Breast epithelium (tissue), 4 donors: ENCODE data around the gene SLAMF8. TPM values are rescaled to one million over a fixed set of nuclear protein-coding genes. Genes with fewer than 3 reads are reported as not detected.
A peak's percentile ranks its signal among the peaks of the same experiment; 100 is the strongest.

Experiments used
- DNase-seq, 2 donors: peaks; one replicate each; pipeline ENCODE4 v3.0.0-alpha.2; 2019; ENCODE audit warnings: low spot score in 2 of 2
- H3K27ac ChIP-seq, 2 donors: fragments of 200-600 bp; sonication (generic) in 1 of 2; one replicate each; pipeline ENCODE4 v1.5.1; 2016 to 2019; ENCODE audit warnings: mild to moderate bottlenecking in 1 of 2
- H3K27me3 ChIP-seq, 2 donors: fragments of 200-600 bp; sonication (generic) in 1 of 2; one replicate each; pipeline versions ENCODE4 v1.5.1 to v1.6.0; 2017 to 2019; ENCODE audit warnings: control low read depth in 1 of 2, mild to moderate bottlenecking in 1 of 2
- H3K36me3 ChIP-seq: fragments of 200-600 bp; one replicate; pipeline ENCODE4 v1.5.1; 2019
- H3K4me1 ChIP-seq, 2 donors: fragments of 200-600 bp; sonication (generic); one replicate each; pipeline ENCODE4 v1.5.1; 2016 to 2019; ENCODE audit warnings: control low read depth in 1 of 2
- H3K4me3 ChIP-seq, 3 donors: fragments of 200-600 bp; sonication (generic); 1 replicate in 2 of 3; 2 replicates in 1 of 3; pipeline ENCODE4 v1.5.1; 2016 to 2019; ENCODE audit warnings: mild to moderate bottlenecking in 3 of 3, moderate library complexity in 2 of 3
- H3K9me3 ChIP-seq, 2 donors: fragments of 200-600 bp; sonication (generic) in 1 of 2; one replicate each; pipeline ENCODE4 v1.5.1; 2016 to 2019; ENCODE audit warnings: control low read depth in 1 of 2
- CTCF ChIP-seq, 3 donors: fragments of 450-650 bp; IDR thresholded peaks; one replicate each; pipeline ENCODE4 v1.5.1; 2016 to 2017; ENCODE audit warnings: antibody characterized with exemption in 3 of 3, mild to moderate bottlenecking in 3 of 3, moderate library complexity in 3 of 3
- POLR2A ChIP-seq: fragments of 450-650 bp; IDR thresholded peaks from one replicate; pipeline ENCODE4 v1.6.1; 2016; ENCODE audit warnings: antibody characterized with exemption, mild to moderate bottlenecking, moderate library complexity
- POLR2AphosphoS5 ChIP-seq, 3 donors: sonication (generic); formaldehyde crosslinking; IDR thresholded peaks; one replicate each; pipeline ENCODE4 v1.6.1; 2017; ENCODE audit warnings: antibody characterized with exemption in 3 of 3
- intact Hi-C: fragments of 100-400 bp; cut with DNase I; formaldehyde crosslinking; loops from one replicate; pipeline ENCODE4 v1.15.1; 2023; ENCODE audit warnings: low total_unique reads
- total RNA-seq, 3 donors: library from RNA; depleted of rRNA; stranded (reverse); fragments of >200 nt; gene quantifications; one replicate each; pipeline ENCODE4 v1.1.0, GENCODE V29; 2016

Gene SLAMF8
- total RNA-seq, 3 donors from 2014 or later: 2.3 to 15.4 (median 12.3) TPM

- H3K4me1 ChIP-seq: no peaks in the 10 kb centered on the region
- H3K27ac ChIP-seq: peak overlapping the region; percentile 59 to 84
- DNase-seq: peak; percentile 97 to 99
- no peaks in the 10 kb centered on the region for H3K9me3 ChIP-seq
- intact Hi-C loops: loop anchor here (10.0 kb wide), 1 partner anchor 97 kb away; the partner anchor contains the start of gene DUSP23
- H3K4me3 ChIP-seq: no peak overlapping the region
- TF ChIP-seq CTCF (IDR thresholded peaks at IDR 0.05): no peak
- peak in 2 of 3 donors; percentile 51 to 72 for TF ChIP-seq POLR2AphosphoS5 (IDR thresholded peaks at IDR 0.05)
- TF ChIP-seq POLR2A: no peak
- H3K36me3 ChIP-seq: no peaks in the 10 kb centered on the region
- no peaks in the 10 kb centered on the region for H3K27me3 ChIP-seq
Observed at GRCh38 chr1:159881622-159882526, 55.2 kb downstream of the SLAMF8 start.

DNA sequence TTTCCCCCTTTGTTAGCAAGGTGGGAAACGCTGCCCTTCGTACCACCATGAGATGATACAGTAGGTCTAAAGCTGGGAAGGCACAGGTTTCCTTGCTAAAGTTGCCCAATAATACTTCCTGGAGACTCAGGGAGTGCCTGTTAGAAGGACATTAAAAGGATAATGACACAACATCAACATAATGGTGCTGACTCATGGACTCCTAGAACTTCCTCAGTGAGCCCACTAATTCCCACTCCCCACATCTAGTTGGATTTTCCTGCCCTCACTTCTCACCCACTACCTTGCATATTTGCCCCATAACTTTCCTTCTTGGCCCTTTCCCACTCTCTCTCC, 55.8 kb downstream of the SLAMF8 start:
- H3K27me3 ChIP-seq: no peaks in the 10 kb centered on the region
- peak overlapping the region; percentile 59 to 84 for H3K27ac ChIP-seq
- TF ChIP-seq POLR2A: no peak
- no peaks in the 10 kb centered on the region for H3K9me3 ChIP-seq
- H3K4me1 ChIP-seq: no peaks in the 10 kb centered on the region
- no peak overlapping the region for H3K4me3 ChIP-seq
- no peaks in the 10 kb centered on the region for H3K36me3 ChIP-seq
- DNase-seq: no peak
- intact Hi-C loops: loop anchor here (10.0 kb wide), 1 partner anchor 98 kb away; the partner anchor contains the start of gene DUSP23

GRCh38 chr1:159883134-159883533, 56.5 kb downstream of the SLAMF8 start:
- Histone ChIP-seq H3K4me1 (no peaks in the 10 kb centered on the region), H3K27me3 (no peaks in the 10 kb centered on the region), H3K27ac (no peak overlapping the region), H3K36me3 (no peaks in the 10 kb centered on the region), H3K9me3 (no peaks in the 10 kb centered on the region), H3K4me3 (no peak overlapping the region)
- no peak for TF ChIP-seq POLR2AphosphoS5 (IDR thresholded peaks at IDR 0.05)
- no peak for TF ChIP-seq CTCF (IDR thresholded peaks at IDR 0.05)
- no peak for TF ChIP-seq POLR2A
- no peak for DNase-seq
- intact Hi-C loops: loop anchor here (10.0 kb wide), 1 partner anchor 98 kb away; the partner anchor contains the start of gene DUSP23

- H3K4me3 ChIP-seq: no peak overlapping the region
- H3K4me1 ChIP-seq: no peaks in the 10 kb centered on the region
- no peaks in the 10 kb centered on the region for H3K9me3 ChIP-seq
- TF ChIP-seq CTCF (IDR thresholded peaks at IDR 0.05) (no peak), POLR2A (no peak), POLR2AphosphoS5 (IDR thresholded peaks at IDR 0.05) (no peak)
- H3K27me3 ChIP-seq: no peaks in the 10 kb centered on the region
- no peak overlapping the region for H3K27ac ChIP-seq
- intact Hi-C loops: loop anchor here (10.0 kb wide), 1 partner anchor 99 kb away; the partner anchor contains the start of gene DUSP23
- no peak for DNase-seq
- H3K36me3 ChIP-seq: no peaks in the 10 kb centered on the region
Observed at GRCh38 chr1:159884296-159884695, 57.6 kb downstream of the SLAMF8 start.

Other genes with a start within 250 kb of the SLAMF8 start
- gene APCS, start 239.0 kb upstream of the SLAMF8 start, total RNA-seq: not detected
- under 1 TPM in 2 of 3 donors, not detected in 1; 0.33 to 0.48 TPM for gene CRP, start 112.3 kb upstream of the SLAMF8 start, total RNA-seq
- 100 to 1,000 TPM in 2 of 3 donors, 10 to 100 TPM in 1; 92.7 to 187 (median 147) TPM for gene DUSP23, start 45.9 kb upstream of the SLAMF8 start, total RNA-seq
- 1 to 10 TPM in 1 of 3 donors, under 1 TPM in 2; 0.80 to 2.8 (median 0.98) TPM for gene FCRL6, start 24.5 kb upstream of the SLAMF8 start, total RNA-seq
- under 1 TPM in 2 of 3 donors, not detected in 1; 0.15 to 0.16 TPM for gene VSIG8, start 35.8 kb downstream of the SLAMF8 start, total RNA-seq
- 1 to 10 TPM in 2 of 3 donors, under 1 TPM in 1; 0.80 to 2.6 (median 2.6) TPM for gene CFAP45, start 73.3 kb downstream of the SLAMF8 start, total RNA-seq
- 100 to 1,000 TPM; 195 to 259 (median 231) TPM for gene TAGLN2, start 98.6 kb downstream of the SLAMF8 start, total RNA-seq
- gene IGSF9, start 118.7 kb downstream of the SLAMF8 start, total RNA-seq: 1 to 10 TPM in 2 of 3 donors, not detected in 1; 5.9 to 8.0 TPM
- gene SLAMF9, start 127.4 kb downstream of the SLAMF8 start, total RNA-seq: not detected
- gene PIGM, start 205.1 kb downstream of the SLAMF8 start, total RNA-seq: 1 to 10 TPM; 4.9 to 8.2 (median 5.1) TPM
- under 1 TPM in 1 of 3 donors, not detected in 2; 0.15 TPM for gene KCNJ10, start 243.3 kb downstream of the SLAMF8 start, total RNA-seq